ENCODE measurements around the gene C7orf25. TPM values are rescaled to one million over a fixed set of nuclear protein-coding genes. Genes with fewer than 3 reads are reported as not detected.

Gene C7orf25
- total and polyA plus RNA-seq, 10 donors = 1.7 to 19.5 (median 5.6) TPM

- Histone ChIP-seq H3K4me3 (no peak overlapping the region), H3K27me3 (replicated peaks in 1 of 7) (no peaks in the 10 kb centered on the region), H3K36me3 (no peaks in the 10 kb centered on the region), H3K27ac (no peak overlapping the region), H3K9me3 (peaks cover 0 to 4% (median 1%) of the 10 kb centered on the region in 8 donors), H3K4me1 (peaks cover 0 to 10% (median 0%) of the 10 kb centered on the region in 6 donors)
- WGBS, 5 donors = 59 to 76% (median 61%) methylated on average over 3 of the region's 3 CpGs
- no peak for DNase-seq
- no peak for TF ChIP-seq POLR2A (IDR thresholded peaks at IDR 0.05)
- no peak for TF ChIP-seq POLR2AphosphoS5 (IDR thresholded peaks at IDR 0.05)
- TF ChIP-seq CTCF (IDR thresholded peaks at IDR 0.05 in 8 of 11, conservative IDR thresholded peaks at IDR 0.05 in 3 of 11) = no peak
- intact Hi-C loops (cut with DNase I; ENCODE audit: low total_unique reads) = no loop called here
Measured at GRCh38 chr7:42950417-42950816, 38.5 kb upstream of the C7orf25 start.

DNA sequence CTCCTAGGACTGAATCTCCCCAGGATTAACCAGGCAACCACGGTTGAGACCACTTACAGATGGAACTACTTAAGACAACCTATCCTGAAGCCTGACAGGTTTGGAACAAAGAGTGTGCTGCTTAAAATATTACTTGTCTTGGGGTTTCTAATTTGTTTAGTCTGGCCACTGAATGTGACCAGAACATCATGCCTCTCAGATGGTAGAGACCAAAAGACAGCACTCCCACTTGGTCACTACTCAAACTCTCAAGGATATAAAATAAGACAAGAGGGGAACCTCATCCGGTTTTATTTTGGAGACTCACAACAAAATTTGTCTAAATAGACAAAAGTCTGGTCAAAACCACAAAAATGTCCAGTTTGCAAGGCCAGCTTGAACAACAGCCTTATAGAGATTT, 35.7 kb upstream of the C7orf25 start:
- H3K4me1 ChIP-seq = peaks cover 0 to 11% (median 0%) of the 10 kb centered on the region in 6 donors
- no peak overlapping the region for H3K27ac ChIP-seq
- DNase-seq = no peak
- intact Hi-C loops (cut with DNase I; ENCODE audit: low total_unique reads) = loop anchor here (10.0 kb wide), 1 partner anchor 497 kb away; no protein-coding TSS in a partner anchor
- H3K27me3 ChIP-seq (replicated peaks in 1 of 7) = no peaks in the 10 kb centered on the region
- 70 to 88% (median 78%) methylated on average over 2 of the region's 2 CpGs for WGBS, 5 donors
- H3K36me3 ChIP-seq = no peaks in the 10 kb centered on the region
- no peak for TF ChIP-seq POLR2A (IDR thresholded peaks at IDR 0.05)
- no peak for TF ChIP-seq POLR2AphosphoS5 (IDR thresholded peaks at IDR 0.05)
- no peak for TF ChIP-seq CTCF (IDR thresholded peaks at IDR 0.05 in 8 of 11, conservative IDR thresholded peaks at IDR 0.05 in 3 of 11)
- no peak overlapping the region for H3K4me3 ChIP-seq
- H3K9me3 ChIP-seq = no peaks in the 10 kb centered on the region

GRCh38 chr7:42946627-42946950, 34.7 kb upstream of the C7orf25 start:
- 95 to 100% (median 96%) methylated on average over 2 of the region's 2 CpGs for WGBS, 5 donors
- TF ChIP-seq POLR2A (IDR thresholded peaks at IDR 0.05) (no peak), CTCF (IDR thresholded peaks at IDR 0.05 in 8 of 11, conservative IDR thresholded peaks at IDR 0.05 in 3 of 11) (no peak), POLR2AphosphoS5 (IDR thresholded peaks at IDR 0.05) (no peak)
- no peaks in the 10 kb centered on the region for H3K9me3 ChIP-seq
- no peak for DNase-seq
- H3K4me3 ChIP-seq = no peak overlapping the region
- peaks cover 0 to 11% (median 0%) of the 10 kb centered on the region in 6 donors for H3K4me1 ChIP-seq
- no peaks in the 10 kb centered on the region for H3K36me3 ChIP-seq
- H3K27me3 ChIP-seq (replicated peaks in 1 of 7) = no peaks in the 10 kb centered on the region
- H3K27ac ChIP-seq = no peak overlapping the region
- intact Hi-C loops (cut with DNase I; ENCODE audit: low total_unique reads) = loop anchor here (10.0 kb wide), 1 partner anchor 498 kb away; no protein-coding TSS in a partner anchor

GRCh38 chr7:42945821-42946626, 34.2 kb upstream of the C7orf25 start:
- intact Hi-C loops (cut with DNase I; ENCODE audit: low total_unique reads) = loop anchor here (10.0 kb wide), 1 partner anchor 499 kb away; no protein-coding TSS in a partner anchor
- no peaks in the 10 kb centered on the region for H3K27me3 ChIP-seq (replicated peaks in 1 of 7)
- no peak overlapping the region for H3K4me3 ChIP-seq
- no peaks in the 10 kb centered on the region for H3K9me3 ChIP-seq
- H3K36me3 ChIP-seq = no peaks in the 10 kb centered on the region
- no peak for TF ChIP-seq CTCF (IDR thresholded peaks at IDR 0.05 in 8 of 11, conservative IDR thresholded peaks at IDR 0.05 in 3 of 11)
- no peak for TF ChIP-seq POLR2AphosphoS5 (IDR thresholded peaks at IDR 0.05)
- TF ChIP-seq POLR2A (IDR thresholded peaks at IDR 0.05) = no peak
- peaks cover 0 to 17% (median 0%) of the 10 kb centered on the region in 6 donors for H3K4me1 ChIP-seq
- peak overlapping the region in 1 of 8 donors; percentile 12 for H3K27ac ChIP-seq
- WGBS, 5 donors = 24 to 43% (median 25%) methylated on average over 3 to 4 of the region's 4 CpGs
- DNase-seq = no peak
